Eye (tissue), 1 donor: Measurements from ENCODE around the gene RAN.
"Not testable (repeated sequence)": the region's sequence is repeated elsewhere in the genome, so short reads cannot be mapped to it uniquely, and the experiment has no call there.

Experiments
- DNase-seq: peaks from one replicate; pipeline ENCODE4 v3.0.0-alpha.2; 2015

Gene RAN

GRCh38 chr12:130849561-130850417 lies 22.1 kb upstream of the RAN start:
- peak; percentile 18 for DNase-seq

- no peak for DNase-seq
These were observed 21.3 kb upstream of the RAN start for GRCh38 chr12:130850418-130851021.

GRCh38 chr12:130856088-130856487 lies 15.8 kb upstream of the RAN start:
- DNase-seq, result no peak

GRCh38 chr12:130858084-130858483 lies 13.8 kb upstream of the RAN start:
- no peak for DNase-seq

GRCh38 chr12:130859161-130859560 lies 12.7 kb upstream of the RAN start:
- no peak for DNase-seq

GRCh38 chr12:130860311-130860710 lies 11.6 kb upstream of the RAN start:
- no peak for DNase-seq

GRCh38 chr12:130862161-130862560 lies 9.7 kb upstream of the RAN start:
- DNase-seq, result no peak

GRCh38 chr12:130862771-130863170 lies 9.1 kb upstream of the RAN start:
- not testable (repeated sequence) for DNase-seq

GRCh38 chr12:130863298-130863697 lies 8.6 kb upstream of the RAN start:
- no peak for DNase-seq

- no peak for DNase-seq
These were observed 3.5 kb upstream of the RAN start for GRCh38 chr12:130868412-130868811.

- peak; percentile 88 for DNase-seq
These were observed 1.2 kb upstream of the RAN start for GRCh38 chr12:130870442-130871285.

- peak; percentile 74 for DNase-seq
These were observed 572 bp downstream of the RAN start for GRCh38 chr12:130872179-130873096.

- DNase-seq, result no peak
These were observed 1.4 kb downstream of the RAN start for GRCh38 chr12:130873106-130873795.

GRCh38 chr12:130873825-130874224 lies 2.0 kb downstream of the RAN start:
- no peak for DNase-seq

GRCh38 chr12:130874696-130875095 lies 2.8 kb downstream of the RAN start:
- no peak for DNase-seq

- DNase-seq, result no peak
These were observed 3.3 kb downstream of the RAN start for GRCh38 chr12:130875193-130875592.

- DNase-seq, result not testable (repeated sequence)
These were observed 3.8 kb downstream of the RAN start for GRCh38 chr12:130875708-130876107.

GRCh38 chr12:130876297-130876696 lies 4.4 kb downstream of the RAN start:
- DNase-seq, result no peak

GRCh38 chr12:130876758-130877157 lies 4.9 kb downstream of the RAN start:
- DNase-seq, result no peak

- DNase-seq, result no peak
These were observed 5.5 kb downstream of the RAN start for GRCh38 chr12:130877333-130877732.
